CD14-positive monocyte (primary cell): ENCODE data around the gene ATG7. TPM values are rescaled to one million over a fixed set of nuclear protein-coding genes. Genes with fewer than 3 reads are reported as not detected.

Experiments
- DNase-seq, 3 donors: peaks; one replicate each; pipeline ENCODE4 v3.0.0-alpha.2; 2011 to 2022
- H2AFZ ChIP-seq: 2 replicates; pipeline ENCODE4 v1.6.0; 2012; ENCODE audit warnings: mild to moderate bottlenecking, low read depth, low read length, inconsistent platforms; ENCODE audit not compliant: insufficient read depth, poor library complexity, severe bottlenecking
- H3K27ac ChIP-seq, 2 donors: 1 replicate in 1 of 2; 2 replicates in 1 of 2; pipeline ENCODE4 v1.5.1; 2012 to 2013; ENCODE audit warnings: low read length in 2 of 2, control low read depth in 1 of 2, inconsistent platforms in 1 of 2, low read depth in 1 of 2, mild to moderate bottlenecking in 1 of 2
- H3K27me3 ChIP-seq, 2 donors: one replicate each; pipeline versions ENCODE4 v1.6.0 to v1.6.1; 2011 to 2013; ENCODE audit warnings: low read length in 2 of 2; ENCODE audit not compliant: control insufficient read depth in 2 of 2, insufficient read depth in 2 of 2
- H3K36me3 ChIP-seq, 2 donors: replicated peaks in 1 of 2; 1 replicate in 1 of 2; 2 replicates in 1 of 2; pipeline versions ENCODE4 v1.5.1 to v1.6.1; 2012 to 2013; ENCODE audit warnings: low read length in 2 of 2, control low read depth in 1 of 2, inconsistent platforms in 1 of 2, mild to moderate bottlenecking in 1 of 2; ENCODE audit not compliant: insufficient read depth in 2 of 2, control insufficient read depth in 1 of 2
- H3K4me1 ChIP-seq, 2 donors: 1 replicate in 1 of 2; 2 replicates in 1 of 2; pipeline versions ENCODE4 v1.5.1 to v1.6.1; 2012 to 2013; ENCODE audit warnings: low read length in 2 of 2, control low read depth in 1 of 2, inconsistent platforms in 1 of 2, mild to moderate bottlenecking in 1 of 2, moderate library complexity in 1 of 2; ENCODE audit not compliant: insufficient read depth in 2 of 2, control insufficient read depth in 1 of 2
- H3K4me2 ChIP-seq: replicated peaks from 2 replicates; pipeline ENCODE3; 2012; ENCODE audit warnings: low read length, moderate library complexity, mild to moderate bottlenecking; ENCODE audit not compliant: poor library complexity, severe bottlenecking; ENCODE audit errors: extremely low read depth
- H3K4me3 ChIP-seq, 3 experiments: fragments of 200-600 bp in 1 of 3; sonication (generic) in 1 of 3; replicated peaks in 1 of 3; 1 replicate in 2 of 3; 2 replicates in 1 of 3; pipeline ENCODE4 v1.5.1; 2011 to 2013; ENCODE audit warnings: low read length in 3 of 3, mild to moderate bottlenecking in 3 of 3, control low read depth in 2 of 3, low read depth in 2 of 3, inconsistent platforms in 1 of 3, moderate library complexity in 1 of 3
- H3K79me2 ChIP-seq: 2 replicates; pipeline ENCODE4 v1.6.0; 2012; ENCODE audit warnings: mild to moderate bottlenecking, control low read depth, inconsistent platforms, low read length, moderate library complexity; ENCODE audit not compliant: insufficient read depth
- H3K9ac ChIP-seq: 2 replicates; pipeline ENCODE4 v1.6.0; 2017; ENCODE audit warnings: low read length, mild to moderate bottlenecking; ENCODE audit not compliant: insufficient read depth, poor library complexity, severe bottlenecking
- H3K9me3 ChIP-seq, 2 donors: replicated peaks in 1 of 2; 1 replicate in 1 of 2; 2 replicates in 1 of 2; pipeline versions ENCODE4 v1.5.1 to v1.6.1; 2012 to 2013; ENCODE audit warnings: low read length in 2 of 2, control low read depth in 1 of 2; ENCODE audit not compliant: control insufficient read depth in 1 of 2, insufficient read depth in 1 of 2
- H4K20me1 ChIP-seq: 2 replicates; pipeline ENCODE4 v1.6.0; 2012; ENCODE audit warnings: mild to moderate bottlenecking, low read length, control low read depth, moderate library complexity; ENCODE audit not compliant: insufficient read depth
- H3K27ac Mint-ChIP-seq, 7 donors: one replicate each; pipeline ENCODE4 v1.8.0; 2020; ENCODE audit warnings: mild to moderate bottlenecking in 7 of 7, mixed read lengths in 7 of 7, moderate library complexity in 6 of 7, inconsistent platforms in 2 of 7
- H3K27me3 Mint-ChIP-seq, 3 donors: one replicate each; pipeline ENCODE4 v1.8.0; 2021 to 2022; ENCODE audit warnings: low read depth in 3 of 3, mild to moderate bottlenecking in 3 of 3, mixed read lengths in 3 of 3, moderate library complexity in 3 of 3, inconsistent platforms in 1 of 3
- H3K36me3 Mint-ChIP-seq, 2 donors: one replicate each; pipeline ENCODE4 v1.8.0; 2020; ENCODE audit warnings: mixed read lengths in 2 of 2, inconsistent platforms in 1 of 2, mild to moderate bottlenecking in 1 of 2
- H3K4me1 Mint-ChIP-seq: one replicate; pipeline ENCODE4 v1.8.0; 2020; ENCODE audit warnings: mild to moderate bottlenecking, mixed read lengths
- H3K4me3 Mint-ChIP-seq, 2 donors: one replicate each; pipeline ENCODE4 v1.8.0; 2020; ENCODE audit warnings: mild to moderate bottlenecking in 2 of 2, mixed read lengths in 2 of 2, moderate library complexity in 1 of 2
- H3K9me3 Mint-ChIP-seq, 7 donors: one replicate each; pipeline ENCODE4 v1.8.0; 2020 to 2022; ENCODE audit warnings: mixed read lengths in 7 of 7, mild to moderate bottlenecking in 6 of 7, moderate library complexity in 6 of 7, inconsistent platforms in 2 of 7
- WGBS: methylation state at CpG from one replicate; pipeline ENCODE4 v1.1.5; 2013; ENCODE audit warnings: missing lambda C conversion rate; ENCODE audit not compliant: insufficient coverage; 5-methylcytosine and 5-hydroxymethylcytosine counted together
- intact Hi-C, 2 donors: fragments of 100-400 bp; cut with micrococcal nuclease; formaldehyde crosslinking; loops; one replicate each; pipeline versions ENCODE4 v1.15.0 to v1.15.1; 2023
- polyA plus RNA-seq, 3 donors: library from polyadenylated mRNA; depleted of rRNA in 1 of 3; unstranded in 2 of 3; stranded (reverse) in 1 of 3; fragments of 300-500 nt in 2 of 3; fragments of >200 nt in 1 of 3; fragmentation: Illumina TruSeq in 2 of 3; gene quantifications; 1 replicate in 2 of 3; 2 replicates in 1 of 3; pipeline ENCODE4 v1.2.3, GENCODE V29; 2012 to 2021
- TF ChIP-seq, protein P1 (sequence below): fragments of 200-600 bp; IDR thresholded peaks from one replicate; pipeline ENCODE4 v1.8.0; 2022; ENCODE audit warnings: antibody characterized with exemption, mild to moderate bottlenecking

Gene ATG7
- polyA plus RNA-seq, 3 donors, result 57.4 to 101 (median 89.7) TPM

DNA sequence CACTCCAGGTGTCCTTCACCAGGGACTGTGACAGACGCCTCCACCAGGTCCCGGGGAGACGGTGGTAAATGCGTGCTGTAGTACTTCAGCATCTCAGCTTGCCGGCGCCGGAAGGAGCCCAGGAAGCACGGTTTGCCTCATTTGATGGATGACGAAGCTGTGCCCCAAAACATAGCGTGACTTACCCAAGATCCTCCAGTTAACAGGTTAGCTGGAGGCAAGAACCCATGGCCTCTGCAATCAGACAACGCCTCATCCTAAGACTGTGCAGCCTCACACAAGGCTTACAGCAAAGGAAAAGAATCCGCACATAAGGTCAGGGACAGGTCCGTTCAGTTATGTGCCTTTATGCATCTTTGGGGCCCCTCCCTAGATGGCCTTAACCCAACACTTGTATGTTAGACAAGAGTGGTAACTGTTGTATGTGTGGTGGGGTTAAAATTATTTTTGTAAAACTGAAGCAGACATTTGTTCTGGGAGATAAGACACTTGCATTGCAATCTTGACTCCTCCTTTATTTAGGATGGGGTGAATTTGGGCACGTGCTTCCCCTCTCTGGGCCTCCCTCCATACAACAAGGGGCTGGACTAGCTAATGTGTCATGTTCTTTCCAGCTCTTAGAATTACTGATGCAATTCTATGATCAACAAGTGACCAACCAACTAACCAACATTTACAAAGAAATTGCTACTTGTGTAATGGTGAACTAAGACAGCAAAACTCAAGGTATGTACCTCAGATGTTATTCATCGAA lies 332.1 kb downstream of the ATG7 start:
- Histone ChIP-seq H3K27ac (no peak overlapping the region), H3K4me1 (no peaks in the 10 kb centered on the region), H3K4me2 (no peak overlapping the region), H3K27me3 (no peaks in the 10 kb centered on the region), H2AFZ (no peak overlapping the region), H3K79me2 (peaks cover 67% of the 10 kb centered on the region), H3K9me3 (no peaks in the 10 kb centered on the region), H3K4me3 (no peak overlapping the region), H4K20me1 (peaks cover 51% of the 10 kb centered on the region), H3K36me3 (peaks cover 19 to 39% of the 10 kb centered on the region in 2 donors), H3K9ac (no peak overlapping the region)
- Mint-ChIP-seq H3K36me3 (peaks cover 40 to 46% of the 10 kb centered on the region in 2 donors), H3K4me3 (no peak overlapping the region), H3K27ac (peak overlapping the region in 2 of 7 donors; percentile 43 to 84), H3K4me1 (peaks cover 18% of the 10 kb centered on the region), H3K9me3 (peaks cover 0 to 2% (median 0%) of the 10 kb centered on the region in 7 donors), H3K27me3 (no peaks in the 10 kb centered on the region)
- TF ChIP-seq, protein P1, sequence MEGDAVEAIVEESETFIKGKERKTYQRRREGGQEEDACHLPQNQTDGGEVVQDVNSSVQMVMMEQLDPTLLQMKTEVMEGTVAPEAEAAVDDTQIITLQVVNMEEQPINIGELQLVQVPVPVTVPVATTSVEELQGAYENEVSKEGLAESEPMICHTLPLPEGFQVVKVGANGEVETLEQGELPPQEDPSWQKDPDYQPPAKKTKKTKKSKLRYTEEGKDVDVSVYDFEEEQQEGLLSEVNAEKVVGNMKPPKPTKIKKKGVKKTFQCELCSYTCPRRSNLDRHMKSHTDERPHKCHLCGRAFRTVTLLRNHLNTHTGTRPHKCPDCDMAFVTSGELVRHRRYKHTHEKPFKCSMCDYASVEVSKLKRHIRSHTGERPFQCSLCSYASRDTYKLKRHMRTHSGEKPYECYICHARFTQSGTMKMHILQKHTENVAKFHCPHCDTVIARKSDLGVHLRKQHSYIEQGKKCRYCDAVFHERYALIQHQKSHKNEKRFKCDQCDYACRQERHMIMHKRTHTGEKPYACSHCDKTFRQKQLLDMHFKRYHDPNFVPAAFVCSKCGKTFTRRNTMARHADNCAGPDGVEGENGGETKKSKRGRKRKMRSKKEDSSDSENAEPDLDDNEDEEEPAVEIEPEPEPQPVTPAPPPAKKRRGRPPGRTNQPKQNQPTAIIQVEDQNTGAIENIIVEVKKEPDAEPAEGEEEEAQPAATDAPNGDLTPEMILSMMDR, result no peak
- 86% methylated on average over 10 of the region's 15 CpGs for WGBS
- intact Hi-C loops, result no loop called here
- no peak for DNase-seq

DNA sequence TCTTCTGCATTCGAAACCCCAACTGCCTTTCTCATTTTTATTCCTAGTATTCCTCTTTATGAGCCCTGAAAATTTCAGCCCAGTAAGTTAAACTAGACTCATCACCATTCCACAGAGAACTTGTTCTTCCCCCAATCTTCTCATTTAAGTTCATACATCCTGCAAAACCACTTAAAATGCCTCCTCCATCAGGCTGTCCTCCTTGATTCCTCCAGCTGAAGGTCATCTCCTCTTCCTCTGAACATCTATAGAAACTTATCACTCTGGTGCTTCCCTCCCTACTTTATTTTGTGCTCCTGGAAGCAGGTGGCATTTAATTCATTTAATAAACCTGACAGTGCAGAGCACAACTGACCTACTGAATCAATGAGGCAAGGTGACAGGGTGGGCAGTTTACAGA lies 333.2 kb downstream of the ATG7 start:
- H3K4me2 ChIP-seq, result no peak overlapping the region
- no peak overlapping the region for H3K4me3 ChIP-seq
- peaks cover 11 to 28% of the 10 kb centered on the region in 2 donors for H3K36me3 ChIP-seq
- intact Hi-C loops, result no loop called here
- H3K27me3 ChIP-seq, result no peaks in the 10 kb centered on the region
- peaks cover 32 to 40% of the 10 kb centered on the region in 2 donors for H3K36me3 Mint-ChIP-seq
- H4K20me1 ChIP-seq, result peaks cover 62% of the 10 kb centered on the region
- H3K9me3 Mint-ChIP-seq, result peaks cover 0 to 2% (median 0%) of the 10 kb centered on the region in 7 donors
- no peaks in the 10 kb centered on the region for H3K27me3 Mint-ChIP-seq
- H3K9me3 ChIP-seq, result no peaks in the 10 kb centered on the region
- no peak overlapping the region for H3K4me3 Mint-ChIP-seq
- H2AFZ ChIP-seq, result no peak overlapping the region
- peaks cover 78% of the 10 kb centered on the region for H3K79me2 ChIP-seq
- H3K4me1 ChIP-seq, result no peaks in the 10 kb centered on the region
- DNase-seq, result no peak
- WGBS, result 100% methylated on average over 1 of the region's 1 CpG
- H3K27ac Mint-ChIP-seq, result peak overlapping the region in 2 of 7 donors; percentile 36 to 42
- H3K9ac ChIP-seq, result no peak overlapping the region
- H3K4me1 Mint-ChIP-seq, result peaks cover 23% of the 10 kb centered on the region
- TF ChIP-seq, protein P1, result no peak
- no peak overlapping the region for H3K27ac ChIP-seq
